HG03354 (cell line): Measurements from ENCODE around the gene PEX16.

Experiments used
- ATAC-seq: cut with Tn5 transposase; IDR thresholded peaks from one replicate; pipeline ENCODE4 v1.9.1; 2021; ENCODE audit warnings: mild to moderate bottlenecking; ENCODE audit not compliant: unreplicated experiment, poor library complexity, severe bottlenecking

The PEX16 gene

GRCh38 chr11:45917623-45918330, at the start of gene PEX16:
PEX16 (minus strand) TSS chr11:45917877; CDS start chr11:45917811, 66 bp downstream.
- ATAC-seq: peak; percentile 92

- peak; percentile 84 for ATAC-seq
Observed at GRCh38 chr11:45964911-45965389, 47.3 kb upstream of the PEX16 start.

- no peak for ATAC-seq
Observed at GRCh38 chr11:45961751-45962240, 44.1 kb upstream of the PEX16 start.

GRCh38 chr11:45960387-45961095, 42.9 kb upstream of the PEX16 start:
- no peak for ATAC-seq

GRCh38 chr11:45959851-45960250, 42.2 kb upstream of the PEX16 start:
- ATAC-seq: no peak

- no peak for ATAC-seq
Observed at GRCh38 chr11:45949992-45950407, 32.3 kb upstream of the PEX16 start.

GRCh38 chr11:45948356-45948755, 30.7 kb upstream of the PEX16 start:
- ATAC-seq: no peak

GRCh38 chr11:45947885-45948284, 30.2 kb upstream of the PEX16 start:
- ATAC-seq: no peak

GRCh38 chr11:45945397-45945999, 27.8 kb upstream of the PEX16 start:
- no peak for ATAC-seq

GRCh38 chr11:45942381-45942780, 24.7 kb upstream of the PEX16 start:
- no peak for ATAC-seq

GRCh38 chr11:45941285-45941684, 23.6 kb upstream of the PEX16 start:
- ATAC-seq: no peak

GRCh38 chr11:45939836-45940235, 22.2 kb upstream of the PEX16 start:
- no peak for ATAC-seq

GRCh38 chr11:45937916-45938315, 20.2 kb upstream of the PEX16 start:
- ATAC-seq: no peak

GRCh38 chr11:45936511-45937054, 18.9 kb upstream of the PEX16 start:
- ATAC-seq: no peak

GRCh38 chr11:45935349-45936064, 17.8 kb upstream of the PEX16 start:
- ATAC-seq: no peak

GRCh38 chr11:45934580-45935318, 17.1 kb upstream of the PEX16 start:
- ATAC-seq: no peak

- no peak for ATAC-seq
Observed at GRCh38 chr11:45933846-45934579, 16.3 kb upstream of the PEX16 start.

GRCh38 chr11:45933131-45933831, 15.6 kb upstream of the PEX16 start:
- ATAC-seq: peak; percentile 23
